HepG2 (cell line): ENCODE results near the gene PPAN. TPM values are rescaled to one million over a fixed set of nuclear protein-coding genes. Genes with fewer than 3 reads are reported as not detected.

Experiments
- ATAC-seq: fragments of 200-7000 bp; cut with Tn5 transposase; 3 replicates; pipeline ENCODE4 v1.9.1; 2020; ENCODE audit warnings: mild to moderate bottlenecking, moderate library complexity
- BruUV-seq: library from RNA; stranded (reverse); fragments of 400-500 nt; replicated peaks from 2 replicates; lab custom pipeline; 2021; lab: Mats Ljungman, UMichigan
- CTCF ChIA-PET: fragments of 300-600 bp; formaldehyde crosslinking; extraction: SDS; loops from one replicate; lab custom pipeline; 2021; ENCODE audit warnings: low total read pairs, inconsistent platforms, low intra/inter-chr PET ratio; lab: Yijun Ruan, JAX
- POLR2A ChIA-PET: fragments of 350-600 bp; sonication (Branson Sonifier 250); formaldehyde crosslinking; loops from one replicate; lab custom pipeline; 2020; ENCODE audit warnings: antibody characterized with exemption, inconsistent platforms; lab: Yijun Ruan, JAX
- DNase-seq: peaks from one replicate; pipeline ENCODE4 v3.0.0-alpha.2; 2015; ENCODE audit warnings: low spot score
- FAIRE-seq: peaks from 3 replicates; lab custom pipeline; 2011; peaks lifted over from hg19 to GRCh38; lab: Jason Lieb, UNC
- H2AFZ ChIP-seq: one replicate; pipeline ENCODE4 v1.6.1; 2011; ENCODE audit warnings: low read length, inconsistent platforms
- H3K27ac ChIP-seq: fragments of 300-600 bp; 3 replicates; pipeline ENCODE4 v1.8.0; 2011; ENCODE audit warnings: mixed run types, mild to moderate bottlenecking, mixed read lengths, low read length, inconsistent platforms; ENCODE audit not compliant: insufficient read depth; ENCODE audit errors: extremely low read length
- H3K27me3 ChIP-seq, 2 experiments: fragments of 200-600 bp in 1 of 2; 2 replicates in 1 of 2; 3 replicates in 1 of 2; pipeline versions ENCODE4 v1.6.0 to v1.8.0; 2011; ENCODE audit warnings: low read length in 2 of 2, mild to moderate bottlenecking in 2 of 2, moderate library complexity in 2 of 2, inconsistent platforms in 1 of 2; ENCODE audit not compliant: insufficient read depth in 2 of 2, control insufficient read depth in 1 of 2
- H3K36me3 ChIP-seq, 2 experiments: fragments of 200-600 bp in 1 of 2; replicated peaks in 1 of 2; 2 replicates in 1 of 2; 3 replicates in 1 of 2; pipeline versions ENCODE4 v1.5.1 to v1.8.0; 2011; ENCODE audit warnings: low read length in 2 of 2, inconsistent platforms in 1 of 2; ENCODE audit not compliant: insufficient read depth in 2 of 2, control insufficient read depth in 1 of 2
- H3K4me1 ChIP-seq: 2 replicates; pipeline ENCODE4 v1.5.1; 2012; ENCODE audit warnings: low read length, inconsistent platforms; ENCODE audit not compliant: insufficient read depth
- H3K4me2 ChIP-seq: 2 replicates; pipeline ENCODE4 v1.6.0; 2011; ENCODE audit warnings: low read depth, low read length, inconsistent platforms
- H3K4me3 ChIP-seq, 3 experiments: fragments of 200-600 bp in 1 of 3; sonication (generic), shearing (Covaris generic) in 1 of 3; replicated peaks in 1 of 3; 2 replicates each; pipeline ENCODE4 v1.5.1; 2011 to 2016; ENCODE audit warnings: low read length in 3 of 3, inconsistent platforms in 2 of 3, low read depth in 2 of 3, mild to moderate bottlenecking in 2 of 3, control low read depth in 1 of 3, mixed read lengths in 1 of 3; ENCODE audit not compliant: insufficient read depth in 1 of 3
- H3K79me2 ChIP-seq: one replicate; pipeline ENCODE4 v1.6.1; 2011; ENCODE audit warnings: low read length, inconsistent platforms; ENCODE audit not compliant: insufficient read depth
- H3K9ac ChIP-seq: 2 replicates; pipeline ENCODE4 v1.6.0; 2011; ENCODE audit warnings: mild to moderate bottlenecking, low read depth, low read length, inconsistent platforms; ENCODE audit not compliant: insufficient read depth
- H3K9me3 ChIP-seq: 2 replicates; pipeline ENCODE4 v1.5.1; 2012; ENCODE audit warnings: mild to moderate bottlenecking, low read length
- H4K20me1 ChIP-seq: 2 replicates; pipeline ENCODE4 v1.6.0; 2011; ENCODE audit warnings: inconsistent platforms, mild to moderate bottlenecking, low read length, moderate library complexity; ENCODE audit not compliant: insufficient read depth
- EHMT2 ChIP-seq: fragments of 200-600 bp; sonication (generic); IDR thresholded peaks from 2 replicates; pipeline ENCODE4 v1.7.0; 2017; ENCODE audit warnings: antibody characterized with exemption, low read depth, low read length, borderline replicate concordance
- FOSL1 ChIP-seq: sonication (generic); formaldehyde crosslinking; IDR thresholded peaks from 2 replicates; pipeline ENCODE4 v1.9.0; 2021; ENCODE audit warnings: missing genetic modification reagents, borderline replicate concordance
- HNF4G ChIP-seq, 2 experiments: sonication (generic) in 1 of 2; formaldehyde crosslinking in 1 of 2; IDR thresholded peaks; 2 replicates each; pipeline versions ENCODE4 v1.4.0 to v1.6.1; 2011 to 2020; ENCODE audit warnings: borderline replicate concordance in 2 of 2, low read depth in 2 of 2, mild to moderate bottlenecking in 2 of 2, low read length in 1 of 2, missing genetic modification reagents in 1 of 2, moderate library complexity in 1 of 2
- MIER2 ChIP-seq: IDR thresholded peaks from 2 replicates; pipeline ENCODE4 v1.6.1; 2016; ENCODE audit warnings: missing biosample characterization, missing genetic modification reagents
- NR1H2 ChIP-seq: sonication (generic); formaldehyde crosslinking; IDR thresholded peaks from 2 replicates; pipeline ENCODE4 v1.8.1; 2022; ENCODE audit warnings: low read depth, missing genetic modification reagents, borderline replicate concordance
- ZBTB21 ChIP-seq: sonication (generic); formaldehyde crosslinking; IDR thresholded peaks from 2 replicates; pipeline ENCODE4 v1.4.0; 2020; ENCODE audit warnings: missing genetic modification reagents
- ZNF142 ChIP-seq: sonication (generic); formaldehyde crosslinking; IDR thresholded peaks from 2 replicates; pipeline ENCODE4 v1.4.0; 2020; ENCODE audit warnings: missing genetic modification reagents
- ZNF569 ChIP-seq: sonication (generic); formaldehyde crosslinking; IDR thresholded peaks from 2 replicates; pipeline ENCODE4 v1.5.0; 2020; ENCODE audit warnings: mild to moderate bottlenecking, missing genetic modification reagents, moderate library complexity, borderline replicate concordance
- ZNF629 ChIP-seq: sonication (generic); formaldehyde crosslinking; conservative IDR thresholded peaks from 2 replicates; pipeline ENCODE4 v1.5.0; 2020; ENCODE audit warnings: missing genetic modification reagents
- ZNF740 ChIP-seq: sonication (generic); formaldehyde crosslinking; IDR thresholded peaks from 2 replicates; pipeline ENCODE4 v1.4.0; 2020; ENCODE audit warnings: missing genetic modification reagents
- ZNF784 ChIP-seq: sonication (generic); formaldehyde crosslinking; IDR thresholded peaks from 2 replicates; pipeline ENCODE4 v1.5.1; 2020; ENCODE audit warnings: missing genetic modification reagents, mild to moderate bottlenecking, borderline replicate concordance
- ZNF878 ChIP-seq: sonication (generic); formaldehyde crosslinking; IDR thresholded peaks from 2 replicates; pipeline ENCODE4 v1.8.1; 2023; ENCODE audit warnings: mild to moderate bottlenecking, missing genetic modification reagents, moderate library complexity
- WGBS: methylation state at CpG from one replicate; pipeline ENCODE4 v1.1.6; 2017; ENCODE audit warnings: low lambda C conversion rate; 5-methylcytosine and 5-hydroxymethylcytosine counted together
- in situ Hi-C: cut with HindIII; loops from 2 replicates; pipeline ENCODE4 v1.10.0; 2017; ENCODE audit warnings: low pct_unique_long_range_greater_than_20kb; ENCODE audit not compliant: extremely low pct_ligation_motif_present
- intact Hi-C: fragments of 100-400 bp; cut with micrococcal nuclease; formaldehyde crosslinking; loops from one replicate; pipeline ENCODE4 v1.10.0; 2022; ENCODE audit not compliant: unreplicated experiment
- polyA plus RNA-seq, 8 experiments: library from polyadenylated mRNA; depleted of rRNA in 3 of 8; stranded (reverse) in 7 of 8; unstranded in 1 of 8; fragments of >200 nt; fragmentation: Illumina TruSeq in 4 of 8; extraction: Trizol in 4 of 8; gene quantifications; 2 replicates each; pipeline versions ENCODE4 v1.2.1 to v1.2.3, GENCODE V29; 2011 to 2016; ENCODE audit warnings: low read depth in 4 of 8, missing spikeins in 1 of 8, mixed read lengths in 1 of 8; ENCODE audit not compliant: insufficient read depth in 1 of 8
- total RNA-seq, 5 experiments: library from RNA; depleted of rRNA; stranded (reverse); fragments of >200 nt; fragmentation: Illumina TruSeq; extraction: Trizol; gene quantifications; 2 replicates each; pipeline ENCODE4 v1.2.3, GENCODE V29; 2016; ENCODE audit warnings: low read depth in 1 of 5

PPAN gene
- total and polyA plus RNA-seq, 2 of the 13 experiments (the other 11 are each of a cell fraction or from before 2014, with no cell fraction given), result 36.2 to 41.9 TPM

GRCh38 chr19:10061717-10062310 is 44.3 kb upstream of the PPAN start:
- H3K36me3 ChIP-seq, result no peaks in the 10 kb centered on the region
- WGBS, result 36% methylated on average over 5 of the region's 21 CpGs
- no peaks in the 10 kb centered on the region for H4K20me1 ChIP-seq
- BruUV-seq, result no TSS peak
- no peaks in the 10 kb centered on the region for H3K9me3 ChIP-seq
- no peak overlapping the region for H2AFZ ChIP-seq
- H3K27ac ChIP-seq, result no peak overlapping the region
- H3K4me1 ChIP-seq, result no peaks in the 10 kb centered on the region
- CTCF ChIA-PET, result no interaction called here
- peaks cover 0 to 2% of the 10 kb centered on the region in 2 experiments; a peak in 3 of 5 replicates for H3K27me3 ChIP-seq
- ATAC-seq, result no peak
- no peak overlapping the region for H3K9ac ChIP-seq
- POLR2A ChIA-PET, result no interaction called here
- DNase-seq, result no peak
- no peak for FAIRE-seq
- no peak overlapping the region for H3K4me2 ChIP-seq
- H3K4me3 ChIP-seq, result no peak overlapping the region
- in situ Hi-C loops (no loop called here), intact Hi-C loops (no loop called here)
- no peaks in the 10 kb centered on the region for H3K79me2 ChIP-seq
- TF ChIP-seq HNF4G (IDR thresholded peaks at IDR 0.05; ENCODE audit: borderline replicate concordance, low read depth, low read length), result no peak
- no peak for TF ChIP-seq HNF4G (CRISPR knock-in tag; IDR thresholded peaks at IDR 0.05; ENCODE audit: borderline replicate concordance, low read depth)
- TF ChIP-seq ZNF784, result no peak
- TF ChIP-seq FOSL1, result no peak
- TF ChIP-seq ZNF878, result no peak
- TF ChIP-seq ZNF142 (CRISPR knock-in tag), result no peak
- peak; percentile 78; the same call in 1 of the 2 replicates for TF ChIP-seq ZNF740 (CRISPR knock-in tag)
- no peak for TF ChIP-seq ZNF629 (CRISPR knock-in tag)
- peak; percentile 61; the same call in 1 of the 2 replicates for TF ChIP-seq EHMT2
- TF ChIP-seq MIER2, result peak; percentile 91
- TF ChIP-seq NR1H2 (CRISPR knock-in tag), result no peak
- no peak for TF ChIP-seq ZBTB21 (CRISPR knock-in tag)
- TF ChIP-seq ZNF569 (CRISPR knock-in tag), result no peak
